HG03342 (cell line): ENCODE data around the gene TCP11L2.

Source experiments
- ATAC-seq: cut with Tn5 transposase; IDR thresholded peaks from one replicate; pipeline ENCODE4 v1.9.1; 2021; ENCODE audit warnings: mild to moderate bottlenecking, moderate library complexity; ENCODE audit not compliant: unreplicated experiment

TCP11L2 gene

DNA sequence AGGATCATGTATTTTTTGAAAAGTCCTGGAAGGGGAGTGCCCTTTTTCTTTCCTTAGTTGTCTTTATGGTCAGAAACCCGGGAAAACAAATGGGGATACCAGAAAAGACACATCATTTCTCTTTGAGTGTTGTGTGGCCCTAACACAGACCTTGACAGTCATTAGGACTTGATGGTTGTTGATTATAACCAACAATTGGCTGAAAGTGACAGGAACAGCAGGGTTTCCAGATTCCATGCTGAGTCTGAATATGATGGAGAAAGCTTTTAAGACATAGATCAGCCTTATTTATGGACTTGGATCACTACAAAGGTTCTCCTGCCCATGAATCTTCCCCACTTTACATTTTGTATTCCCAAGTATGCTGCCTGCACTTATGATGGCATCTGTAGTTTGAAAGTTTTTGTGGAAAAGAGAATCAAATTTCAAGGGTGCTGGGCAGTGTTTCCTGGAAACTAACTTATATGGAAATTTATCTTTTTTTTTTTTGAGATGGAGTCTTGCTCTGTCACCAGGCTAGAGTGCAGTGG, 85.4 kb downstream of the TCP11L2 start:
- no peak for ATAC-seq

DNA sequence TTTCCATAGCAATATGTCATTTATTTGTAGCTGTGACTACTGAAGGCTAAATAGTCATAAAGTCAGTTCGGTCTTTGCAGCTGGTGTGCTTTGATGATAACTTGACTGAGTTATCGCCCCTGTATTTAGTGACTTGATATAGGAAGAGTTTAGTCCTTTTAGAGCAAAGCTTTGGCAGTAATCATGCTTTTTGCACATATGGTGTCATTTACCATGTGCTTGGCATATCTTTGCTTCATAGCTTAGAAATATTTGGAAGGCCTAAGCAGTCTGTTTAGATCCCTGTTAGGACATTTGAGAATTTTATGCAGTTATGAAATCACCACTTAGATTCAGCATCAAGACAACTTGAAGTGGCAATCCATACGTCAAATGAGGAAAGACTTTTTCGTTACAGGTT, 86.6 kb downstream of the TCP11L2 start:
- ATAC-seq = no peak

DNA sequence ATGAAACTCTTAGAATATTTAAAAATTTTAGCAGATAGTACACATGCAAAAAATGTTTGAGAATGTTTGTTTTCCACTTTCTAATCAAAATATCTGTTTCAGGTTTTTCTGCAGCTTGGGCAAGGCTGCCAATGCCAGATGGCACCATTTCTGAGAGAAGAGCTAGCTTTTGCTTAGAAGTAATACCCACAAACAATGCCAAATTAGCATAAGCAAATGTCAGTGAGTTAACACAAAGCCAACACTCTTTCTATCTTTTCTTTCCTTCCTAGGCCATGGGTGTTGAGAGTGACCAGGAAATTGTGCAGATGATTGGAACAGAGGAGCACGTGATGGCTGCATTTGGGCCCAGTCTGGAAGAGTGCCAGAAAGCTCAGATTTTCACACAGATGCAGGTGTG, 90.2 kb downstream of the TCP11L2 start:
- no peak for ATAC-seq
